OCI-LY1 (cell line): Measurements from ENCODE around the gene PPP1R12A.

Source experiments
- CTCF ChIP-seq: fragments of 200-600 bp; sonication (generic), shearing (Covaris generic); IDR thresholded peaks from 2 replicates; pipeline ENCODE4 v1.5.1; 2017; ENCODE audit warnings: mild to moderate bottlenecking, antibody characterized with exemption, low read length, moderate library complexity, mixed read lengths
- EZH2 ChIP-seq: fragments of 200-600 bp; sonication (generic), shearing (Covaris generic); IDR thresholded peaks from 2 replicates; pipeline ENCODE4 v1.8.0; 2017; ENCODE audit warnings: borderline replicate concordance, mixed run types, mild to moderate bottlenecking, antibody characterized with exemption, low read length, moderate library complexity, mixed read lengths

- TF ChIP-seq CTCF (no peak), EZH2 (no peak)
Measured at GRCh38 chr12:79920421-79921238, 14.3 kb downstream of the PPP1R12A start.
